Suprapubic skin (tissue), 4 donors: ENCODE data around the gene PLA2G1B. TPM values are rescaled to one million over a fixed set of nuclear protein-coding genes. Genes with fewer than 3 reads are reported as not detected.

ENCODE experiments used
- DNase-seq, 2 donors: peaks; one replicate each; pipeline ENCODE4 v3.0.0-alpha.2; 2019; ENCODE audit warnings: low spot score in 2 of 2
- H3K27ac ChIP-seq: fragments of 200-600 bp; sonication (generic); one replicate; pipeline ENCODE4 v1.5.1; 2019
- H3K27me3 ChIP-seq: fragments of 200-600 bp; sonication (generic); one replicate; pipeline ENCODE4 v1.5.1; 2019
- H3K36me3 ChIP-seq: fragments of 200-600 bp; sonication (generic); one replicate; pipeline ENCODE4 v1.5.1; 2019
- H3K4me1 ChIP-seq: fragments of 200-600 bp; sonication (generic); one replicate; pipeline ENCODE4 v1.5.1; 2019
- H3K4me3 ChIP-seq: fragments of 200-600 bp; sonication (generic); one replicate; pipeline ENCODE4 v1.5.1; 2019; ENCODE audit warnings: mild to moderate bottlenecking
- H3K9me3 ChIP-seq: fragments of 200-600 bp; sonication (generic); one replicate; pipeline ENCODE4 v1.5.1; 2019
- CTCF ChIP-seq, 2 donors: fragments of 200-600 bp in 1 of 2; fragments of 450-650 bp in 1 of 2; sonication (generic) in 1 of 2; IDR thresholded peaks; one replicate each; pipeline ENCODE4 v1.5.1; 2016 to 2019; ENCODE audit warnings: antibody characterized with exemption in 2 of 2, mild to moderate bottlenecking in 1 of 2, moderate library complexity in 1 of 2
- EP300 ChIP-seq: sonication (generic); formaldehyde crosslinking; IDR thresholded peaks from one replicate; pipeline ENCODE4 v1.6.1; 2017; ENCODE audit warnings: antibody characterized with exemption
- POLR2A ChIP-seq, 2 donors: fragments of 450-650 bp; IDR thresholded peaks; one replicate each; pipeline ENCODE4 v1.6.1; 2017; ENCODE audit warnings: antibody characterized with exemption in 2 of 2, mild to moderate bottlenecking in 2 of 2, moderate library complexity in 2 of 2
- POLR2AphosphoS5 ChIP-seq, 3 donors: sonication (generic); formaldehyde crosslinking; IDR thresholded peaks; one replicate each; pipeline ENCODE4 v1.6.1; 2017; ENCODE audit warnings: antibody characterized with exemption in 3 of 3
- WGBS: methylation state at CpG from one replicate; pipeline ENCODE4 v1.1.5; 2018; 5-methylcytosine and 5-hydroxymethylcytosine counted together
- total RNA-seq, 4 donors: library from RNA; depleted of rRNA; stranded (reverse); fragments of >200 nt; gene quantifications; one replicate each; pipeline ENCODE4 v1.1.0, GENCODE V29; 2016

The PLA2G1B gene
- total RNA-seq, 4 donors from 2014 or later: not detected

GRCh38 chr12:120350576-120351350 is 23.2 kb upstream of the PLA2G1B start:
- Histone ChIP-seq H3K27me3 (peaks cover 7% of the 10 kb centered on the region), H3K4me3 (no peak overlapping the region), H3K36me3 (no peaks in the 10 kb centered on the region), H3K4me1 (no peaks in the 10 kb centered on the region), H3K27ac (no peak overlapping the region), H3K9me3 (no peaks in the 10 kb centered on the region)
- TF ChIP-seq POLR2AphosphoS5 (IDR thresholded peaks at IDR 0.05) (no peak), CTCF (IDR thresholded peaks at IDR 0.05) (no peak), POLR2A (IDR thresholded peaks at IDR 0.05) (no peak), EP300 (no peak)
- DNase-seq: no peak
- 76% methylated on average over 19 of the region's 19 CpGs for WGBS

- no peaks in the 10 kb centered on the region for H3K9me3 ChIP-seq
- no peak overlapping the region for H3K4me3 ChIP-seq
- peaks cover 7% of the 10 kb centered on the region for H3K27me3 ChIP-seq
- no peak overlapping the region for H3K27ac ChIP-seq
- 86% methylated on average over 5 of the region's 11 CpGs for WGBS
- no peak for DNase-seq
- TF ChIP-seq CTCF (IDR thresholded peaks at IDR 0.05): no peak
- TF ChIP-seq EP300: no peak
- no peak for TF ChIP-seq POLR2A (IDR thresholded peaks at IDR 0.05)
- TF ChIP-seq POLR2AphosphoS5 (IDR thresholded peaks at IDR 0.05): no peak
- no peaks in the 10 kb centered on the region for H3K4me1 ChIP-seq
- no peaks in the 10 kb centered on the region for H3K36me3 ChIP-seq
Measured at GRCh38 chr12:120347766-120348165, 20.2 kb upstream of the PLA2G1B start.

GRCh38 chr12:120346681-120347080 is 19.1 kb upstream of the PLA2G1B start:
- Histone ChIP-seq H3K4me1 (no peaks in the 10 kb centered on the region), H3K4me3 (no peak overlapping the region), H3K27me3 (peaks cover 7% of the 10 kb centered on the region), H3K36me3 (no peaks in the 10 kb centered on the region), H3K27ac (no peak overlapping the region), H3K9me3 (no peaks in the 10 kb centered on the region)
- no peak for TF ChIP-seq CTCF (IDR thresholded peaks at IDR 0.05)
- no peak for TF ChIP-seq EP300
- TF ChIP-seq POLR2AphosphoS5 (IDR thresholded peaks at IDR 0.05): no peak
- no peak for TF ChIP-seq POLR2A (IDR thresholded peaks at IDR 0.05)
- 85% methylated on average over 7 of the region's 7 CpGs for WGBS
- no peak for DNase-seq

- H3K9me3 ChIP-seq: no peaks in the 10 kb centered on the region
- TF ChIP-seq POLR2A (IDR thresholded peaks at IDR 0.05) (no peak), POLR2AphosphoS5 (IDR thresholded peaks at IDR 0.05) (no peak), CTCF (IDR thresholded peaks at IDR 0.05) (no peak)
- peaks cover 7% of the 10 kb centered on the region for H3K27me3 ChIP-seq
- H3K4me1 ChIP-seq: no peaks in the 10 kb centered on the region
- H3K27ac ChIP-seq: no peak overlapping the region
- H3K36me3 ChIP-seq: no peaks in the 10 kb centered on the region
- H3K4me3 ChIP-seq: no peak overlapping the region
- WGBS: 93% methylated on average over 4 of the region's 15 CpGs
- DNase-seq: no peak
Measured at GRCh38 chr12:120346031-120346430, 18.5 kb upstream of the PLA2G1B start.

- TF ChIP-seq CTCF (IDR thresholded peaks at IDR 0.05) (no peak), POLR2AphosphoS5 (IDR thresholded peaks at IDR 0.05) (no peak), POLR2A (IDR thresholded peaks at IDR 0.05) (no peak), EP300 (no peak)
- no peak for DNase-seq
- Histone ChIP-seq H3K4me1 (no peaks in the 10 kb centered on the region), H3K36me3 (no peaks in the 10 kb centered on the region), H3K27ac (no peak overlapping the region), H3K9me3 (no peaks in the 10 kb centered on the region), H3K27me3 (peaks cover 7% of the 10 kb centered on the region), H3K4me3 (no peak overlapping the region)
- 88% methylated on average over 7 of the region's 8 CpGs for WGBS
Measured at GRCh38 chr12:120343692-120344091, 16.1 kb upstream of the PLA2G1B start.
